T-helper 17 cell (primary cell): Measurements from ENCODE around the gene FLNA. TPM values are rescaled to one million over a fixed set of nuclear protein-coding genes. Genes with fewer than 3 reads are reported as not detected.
A peak's percentile ranks its signal among the peaks of the same experiment; 100 is the strongest.
"Not testable (repeated sequence)": the region's sequence is repeated elsewhere in the genome, so short reads cannot be mapped to it uniquely, and the experiment has no call there.

Experiments used
- ATAC-seq: fragments of 150-1000 bp; cut with Tn5 transposase; 2 replicates; pipeline ENCODE4 v1.10.0; 2021; ENCODE audit warnings: mild to moderate bottlenecking, moderate library complexity
- DNase-seq, 3 donors: peaks; one replicate each; pipeline versions ENCODE4 v3.0.0 to v3.0.0-alpha.2; 2020 to 2021
- H3K9me3 ChIP-seq: one replicate; pipeline ENCODE4 v1.7.0; 2013; ENCODE audit warnings: low read length, mild to moderate bottlenecking; ENCODE audit not compliant: control insufficient read depth, poor library complexity, severe bottlenecking
- H3K27ac Mint-ChIP-seq: one replicate; pipeline ENCODE4 v1.8.0; 2022; ENCODE audit warnings: mild to moderate bottlenecking, moderate library complexity, mixed read lengths
- H3K27me3 Mint-ChIP-seq: one replicate; pipeline ENCODE4 v1.8.0; 2022; ENCODE audit warnings: mixed read lengths
- H3K36me3 Mint-ChIP-seq: one replicate; pipeline ENCODE4 v1.8.0; 2022; ENCODE audit warnings: low read depth, mixed read lengths
- H3K4me1 Mint-ChIP-seq: one replicate; pipeline ENCODE4 v1.8.0; 2022; ENCODE audit warnings: mild to moderate bottlenecking, mixed read lengths
- H3K4me3 Mint-ChIP-seq: one replicate; pipeline ENCODE4 v1.8.0; 2022; ENCODE audit warnings: mild to moderate bottlenecking, moderate library complexity, mixed read lengths
- total RNA-seq, 4 donors: library from RNA in 2 of 4; stranded (reverse) in 2 of 4; gene quantifications; one replicate each; pipeline ENCODE4 v1.2.3 and lab custom pipeline; 2022 to 2026

The FLNA gene
- total RNA-seq, 2 donors from 2014 or later = 1,780 to 2,536 TPM

DNA sequence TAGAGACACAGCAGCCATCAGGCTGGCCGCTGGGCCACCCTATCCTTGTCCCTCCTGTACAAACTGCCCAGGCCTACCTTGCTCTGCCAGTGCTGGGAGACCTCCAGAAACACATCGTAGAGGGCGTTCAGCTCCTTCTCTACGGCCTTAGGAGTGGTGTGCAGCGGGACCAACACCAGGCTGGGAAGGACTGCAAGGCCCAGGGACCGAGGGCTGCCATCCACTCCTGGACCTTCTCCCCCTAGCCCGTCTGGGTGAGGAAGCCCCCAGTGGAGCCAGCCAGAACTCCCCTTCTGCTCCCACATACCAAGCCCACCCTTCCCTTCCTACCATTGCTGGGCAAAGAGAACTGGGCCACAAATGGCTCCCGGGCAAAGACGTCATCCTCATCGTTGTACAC lies 28.8 kb upstream of the FLNA start:
- DNase-seq (no peak), ATAC-seq (no peak)
- Mint-ChIP-seq H3K4me1 (peaks cover 12% of the 10 kb centered on the region), H3K4me3 (no peak overlapping the region), H3K36me3 (peaks cover 7% of the 10 kb centered on the region), H3K27me3 (no peaks in the 10 kb centered on the region), H3K27ac (no peak overlapping the region)
- no peaks in the 10 kb centered on the region for H3K9me3 ChIP-seq

- ATAC-seq = no peak
- H3K27ac Mint-ChIP-seq = no peak overlapping the region
- H3K4me1 Mint-ChIP-seq = peaks cover 15% of the 10 kb centered on the region
- no peak overlapping the region for H3K4me3 Mint-ChIP-seq
- peaks cover 7% of the 10 kb centered on the region for H3K36me3 Mint-ChIP-seq
- no peaks in the 10 kb centered on the region for H3K9me3 ChIP-seq
- H3K27me3 Mint-ChIP-seq = no peaks in the 10 kb centered on the region
- DNase-seq = no peak
Measured at GRCh38 chrX:154402622-154403127, 28.2 kb upstream of the FLNA start.

GRCh38 chrX:154401918-154402621 lies 27.6 kb upstream of the FLNA start:
- ATAC-seq (no peak), DNase-seq (no peak)
- Mint-ChIP-seq H3K36me3 (peaks cover 7% of the 10 kb centered on the region), H3K27ac (peak overlapping the region; percentile 100), H3K4me3 (no peak overlapping the region), H3K27me3 (no peaks in the 10 kb centered on the region), H3K4me1 (peaks cover 15% of the 10 kb centered on the region)
- no peaks in the 10 kb centered on the region for H3K9me3 ChIP-seq

DNA sequence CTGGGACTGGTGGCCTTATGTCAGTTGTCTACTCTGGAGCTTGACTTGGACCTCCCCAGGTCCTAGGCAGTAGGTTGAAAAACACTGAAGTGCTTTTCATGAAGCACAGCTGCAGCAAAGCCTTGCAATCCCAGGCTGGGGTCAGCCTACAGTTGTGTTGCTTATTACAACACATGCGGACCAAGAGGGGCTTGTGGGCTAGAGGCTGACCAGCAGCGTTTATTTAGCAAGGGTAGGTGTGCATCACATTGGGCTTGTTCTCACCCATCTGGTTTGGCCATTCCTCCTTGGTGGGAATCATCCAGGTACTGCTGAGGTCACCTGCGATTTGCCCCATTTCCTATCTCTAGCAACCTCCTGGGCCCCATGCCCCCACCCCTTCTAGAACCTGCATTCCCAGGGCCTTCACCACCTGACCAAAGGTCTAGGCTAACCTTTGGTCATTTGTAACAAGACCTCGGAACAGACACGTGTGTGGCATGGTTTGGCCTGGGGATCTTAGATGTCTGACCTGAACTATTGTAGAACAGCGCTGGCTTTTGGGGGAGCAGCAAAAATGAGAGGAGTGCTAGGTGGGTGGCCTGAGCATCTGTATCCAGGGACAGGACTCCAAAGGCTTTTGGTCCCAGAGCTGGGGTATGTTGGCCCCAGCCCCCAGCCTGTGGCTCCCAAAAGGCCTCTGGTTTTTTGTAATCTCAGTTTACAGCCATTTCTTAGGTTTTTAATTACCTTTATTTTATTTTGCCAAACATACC lies 26.8 kb upstream of the FLNA start:
- no peak for DNase-seq
- Mint-ChIP-seq H3K4me1 (peaks cover 17% of the 10 kb centered on the region), H3K27ac (peak overlapping the region; percentile 100)

DNA sequence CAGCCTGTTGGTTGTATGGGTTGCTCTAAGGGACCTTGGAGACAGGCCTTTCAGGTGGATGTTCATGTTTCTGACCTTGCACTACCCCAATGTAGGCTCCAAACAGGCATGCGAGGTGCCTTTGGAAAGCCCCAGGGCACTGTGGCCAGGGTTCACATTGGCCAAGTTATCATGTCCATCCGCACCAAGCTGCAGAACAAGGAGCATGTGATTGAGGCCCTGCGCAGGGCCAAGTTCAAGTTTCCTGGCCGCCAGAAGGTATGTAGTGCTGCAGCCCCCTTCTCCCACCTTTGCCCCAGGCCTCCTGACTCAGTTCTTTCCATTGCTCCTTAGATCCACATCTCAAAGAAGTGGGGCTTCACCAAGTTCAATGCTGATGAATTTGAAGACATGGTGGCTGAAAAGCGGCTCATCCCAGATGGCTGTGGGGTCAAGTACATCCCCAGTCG lies 26.0 kb upstream of the FLNA start:
- ATAC-seq, H3K4me3 Mint-ChIP-seq, H3K27me3 Mint-ChIP-seq, H3K9me3 ChIP-seq, DNase-seq, H3K36me3 Mint-ChIP-seq: not testable (repeated sequence)
- Mint-ChIP-seq H3K27ac (peak overlapping the region; percentile 100), H3K4me1 (peaks cover 17% of the 10 kb centered on the region)

More for the DNA sequence above, 26.8 kb upstream of the FLNA start:
- ATAC-seq = no peak
- Mint-ChIP-seq H3K36me3 (peaks cover 7% of the 10 kb centered on the region), H3K27me3 (no peaks in the 10 kb centered on the region), H3K4me3 (no peak overlapping the region)
- no peaks in the 10 kb centered on the region for H3K9me3 ChIP-seq

- ATAC-seq (no peak), DNase-seq (peak in 1 of 3 donors; percentile 13)
- Mint-ChIP-seq H3K27me3 (no peaks in the 10 kb centered on the region), H3K27ac (peak overlapping the region; percentile 100), H3K36me3 (peaks cover 7% of the 10 kb centered on the region), H3K4me3 (peak overlapping the region; percentile 99), H3K4me1 (peaks cover 17% of the 10 kb centered on the region)
- H3K9me3 ChIP-seq = no peaks in the 10 kb centered on the region
Measured at GRCh38 chrX:154399527-154400368, 25.3 kb upstream of the FLNA start.

- Mint-ChIP-seq H3K36me3 (peaks cover 7% of the 10 kb centered on the region), H3K4me1 (peaks cover 17% of the 10 kb centered on the region), H3K4me3 (peak overlapping the region; percentile 99), H3K27me3 (no peaks in the 10 kb centered on the region), H3K27ac (peak overlapping the region; percentile 100)
- no peaks in the 10 kb centered on the region for H3K9me3 ChIP-seq
- DNase-seq (peak; percentile 54 to 69 (median 66)), ATAC-seq (peak; percentile 59)
Measured at GRCh38 chrX:154398668-154399526, 24.5 kb upstream of the FLNA start.

- H3K27ac Mint-ChIP-seq = peak within 1 kb of the TSS; percentile 100
- H3K27me3 Mint-ChIP-seq = no peaks in the 10 kb centered on the region
- ATAC-seq (peak; percentile 80), DNase-seq (peak; percentile 68 to 81 (median 73))
- H3K9me3 ChIP-seq = no peaks in the 10 kb centered on the region
- H3K4me3 Mint-ChIP-seq = peak within 1 kb of the TSS; percentile 99
- H3K4me1 Mint-ChIP-seq = peaks cover 17% of the 10 kb centered on the region
- peaks cover 7% of the 10 kb centered on the region for H3K36me3 Mint-ChIP-seq
Measured at GRCh38 chrX:154397888-154398667, 23.6 kb upstream of the FLNA start, which contains the start of gene RPL10. Gene RPL10 (plus strand): TSS chrX:154398377. CDS start chrX:154398520, 143 bp downstream.

DNA sequence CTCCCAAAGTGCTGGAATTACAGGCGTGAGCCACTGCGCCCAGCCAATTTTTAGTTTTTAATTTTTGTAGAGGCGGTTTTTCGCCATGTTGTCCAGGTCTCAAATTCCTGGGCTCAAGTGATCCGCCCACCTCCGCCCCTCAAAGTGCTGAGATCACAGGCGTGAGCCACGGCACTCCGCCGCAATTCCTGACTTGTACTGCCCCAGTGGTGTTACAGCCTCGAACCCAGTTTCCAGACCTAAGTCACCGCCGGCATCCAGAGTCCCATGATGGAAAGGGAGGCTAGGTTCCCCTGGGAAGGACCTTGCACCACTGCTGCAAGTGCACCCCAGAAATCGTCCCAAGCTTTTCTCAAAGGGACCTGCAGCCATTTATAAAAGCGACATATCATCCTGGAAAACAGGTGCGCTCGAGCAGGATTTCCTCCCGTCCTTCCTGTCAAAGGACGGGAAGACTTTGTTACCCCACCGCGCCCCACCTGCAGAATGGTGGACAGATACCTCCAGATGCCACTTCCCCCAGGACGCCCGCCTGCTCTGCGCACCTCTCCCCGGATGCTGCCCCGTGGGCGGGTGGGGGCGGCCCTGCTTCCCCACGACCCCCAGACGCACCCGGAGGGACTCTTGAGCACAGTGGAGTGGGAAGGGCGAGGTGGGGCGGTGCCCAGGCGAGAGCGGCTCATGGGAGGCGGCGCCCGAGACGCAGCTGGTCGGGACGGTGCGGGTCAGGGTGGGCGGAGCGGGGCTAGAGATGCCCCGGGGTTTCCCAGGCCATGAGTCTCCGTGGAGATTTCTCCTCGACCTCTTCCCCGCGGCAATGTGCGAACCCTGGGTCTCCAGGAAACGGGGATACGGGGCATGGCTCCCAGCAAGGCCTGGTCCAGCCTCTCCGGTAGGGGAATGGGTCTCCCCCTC lies 22.8 kb upstream of the FLNA start:
- Mint-ChIP-seq H3K4me3 (peak overlapping the region; percentile 99), H3K27me3 (no peaks in the 10 kb centered on the region), H3K27ac (peak overlapping the region; percentile 100), H3K36me3 (peaks cover 7% of the 10 kb centered on the region), H3K4me1 (peaks cover 17% of the 10 kb centered on the region)
- ATAC-seq (peak; percentile 37), DNase-seq (peak in 2 of 3 donors; percentile 31 to 35)
- H3K9me3 ChIP-seq = no peaks in the 10 kb centered on the region

DNA sequence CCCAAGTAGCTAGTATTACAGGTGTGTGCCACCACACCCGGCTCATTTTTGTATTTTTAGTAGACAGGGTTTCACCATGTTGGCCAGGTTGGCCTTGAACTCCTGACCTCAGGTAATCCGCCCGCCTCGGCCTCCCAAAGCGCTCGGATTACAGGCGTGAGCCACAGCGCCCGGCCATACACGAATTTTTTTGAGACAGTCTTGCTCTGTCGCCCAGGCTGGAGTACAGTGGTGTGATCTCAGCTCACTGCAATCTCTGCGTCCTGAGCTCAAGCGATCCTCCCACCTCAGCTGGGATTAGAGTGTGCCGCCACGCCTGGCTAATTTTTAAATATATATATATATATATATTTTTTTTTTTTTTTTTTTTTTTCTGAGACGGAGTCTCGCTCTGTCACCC lies 21.9 kb upstream of the FLNA start:
- H3K27ac Mint-ChIP-seq, H3K36me3 Mint-ChIP-seq, DNase-seq, H3K9me3 ChIP-seq, H3K27me3 Mint-ChIP-seq, H3K4me3 Mint-ChIP-seq, ATAC-seq: not testable (repeated sequence)
- H3K4me1 Mint-ChIP-seq = peaks cover 17% of the 10 kb centered on the region
